HK-2 (cell line): ENCODE measurements around the gene GADD45G.

Source experiments
- DNase-seq: peaks from one replicate; pipeline ENCODE4 v3.0.0-alpha.2; 2018; ENCODE audit not compliant: unreplicated experiment

The GADD45G gene

DNA sequence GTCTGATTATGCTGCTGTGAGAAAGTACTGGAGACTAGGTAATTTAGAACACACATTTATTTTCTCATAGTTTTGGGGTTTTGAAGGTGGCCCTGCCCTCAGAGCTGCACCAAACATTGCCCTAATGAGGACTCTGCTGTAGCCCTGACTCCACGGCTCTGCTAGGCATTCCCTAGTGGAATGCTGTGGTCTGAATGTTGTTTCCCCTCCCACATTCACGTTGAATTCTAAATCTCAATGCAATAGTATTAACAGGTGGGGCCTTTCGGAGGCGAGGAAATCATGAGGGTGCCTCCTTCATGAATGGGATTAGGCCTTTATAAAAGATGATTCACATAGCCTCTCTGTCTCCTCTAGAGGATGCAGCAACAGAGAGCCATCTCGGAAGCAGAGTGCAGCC, 25.7 kb downstream of the GADD45G start:
- no peak for DNase-seq

DNA sequence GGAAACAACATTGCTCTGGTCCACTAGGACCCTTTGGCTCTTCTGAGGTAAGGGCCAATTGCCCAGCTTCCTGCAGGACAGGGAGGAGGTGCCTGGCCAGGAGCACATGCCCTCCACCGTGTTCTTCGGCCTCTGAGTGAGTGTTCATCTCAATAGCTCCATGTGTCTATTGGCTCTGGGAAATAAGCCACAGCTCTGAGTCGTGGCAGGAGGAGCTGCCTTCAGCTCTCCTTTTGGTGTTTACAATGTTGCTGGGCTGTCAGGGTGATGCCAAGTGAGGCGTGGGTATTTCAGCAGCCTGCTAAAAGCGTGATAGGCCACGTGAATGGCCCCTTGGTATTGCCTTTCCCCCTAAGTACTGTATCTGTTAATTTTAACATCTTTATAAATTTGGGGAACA, 26.6 kb downstream of the GADD45G start:
- DNase-seq, result no peak

DNA sequence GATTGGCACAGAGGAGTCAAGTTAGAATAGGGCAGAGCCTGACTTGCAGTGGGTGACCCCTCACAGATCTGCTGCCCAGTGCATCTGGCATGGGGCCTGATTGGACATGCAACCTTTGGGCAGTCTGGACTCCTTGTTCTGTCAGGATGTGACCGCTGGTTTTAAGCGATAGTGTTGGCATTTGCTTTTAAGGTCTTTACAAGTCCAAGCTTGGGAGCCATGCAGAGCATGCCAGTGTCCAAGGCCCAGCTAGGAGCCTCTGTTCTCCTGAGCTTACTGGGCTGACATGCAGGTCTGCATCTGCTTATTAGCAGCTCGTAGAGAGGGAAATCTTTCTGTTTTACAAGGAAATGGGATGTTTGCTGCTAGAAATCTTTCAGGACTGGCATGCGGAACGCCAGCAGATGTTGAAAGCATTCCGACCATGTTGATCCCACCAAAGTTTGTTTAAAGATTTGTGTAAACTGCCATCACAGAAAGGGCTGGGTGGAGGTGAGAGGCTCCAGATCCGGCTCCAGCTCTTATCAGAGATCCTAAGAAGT, 27.5 kb downstream of the GADD45G start:
- no peak for DNase-seq

DNA sequence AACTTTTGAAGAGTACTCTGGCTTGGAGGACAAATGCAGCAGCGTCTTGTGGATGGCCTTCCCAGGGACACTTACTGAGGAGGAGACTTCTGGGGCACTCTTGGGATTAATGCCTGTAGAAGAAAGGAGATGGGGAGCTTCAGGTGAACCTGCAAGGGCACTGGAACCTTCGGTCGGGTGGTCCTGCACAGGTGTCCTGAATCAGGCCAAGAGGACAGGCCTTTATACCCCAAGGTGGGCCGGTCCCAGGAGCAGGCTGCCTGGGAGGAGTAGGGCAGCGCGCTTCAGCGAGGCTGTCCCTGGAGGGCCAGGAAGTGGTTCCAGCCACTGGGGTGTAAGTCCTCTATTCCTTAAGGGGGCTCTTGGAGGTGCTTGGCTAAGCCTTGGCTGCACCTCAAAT, 27.9 kb downstream of the GADD45G start:
- DNase-seq, result no peak

DNA sequence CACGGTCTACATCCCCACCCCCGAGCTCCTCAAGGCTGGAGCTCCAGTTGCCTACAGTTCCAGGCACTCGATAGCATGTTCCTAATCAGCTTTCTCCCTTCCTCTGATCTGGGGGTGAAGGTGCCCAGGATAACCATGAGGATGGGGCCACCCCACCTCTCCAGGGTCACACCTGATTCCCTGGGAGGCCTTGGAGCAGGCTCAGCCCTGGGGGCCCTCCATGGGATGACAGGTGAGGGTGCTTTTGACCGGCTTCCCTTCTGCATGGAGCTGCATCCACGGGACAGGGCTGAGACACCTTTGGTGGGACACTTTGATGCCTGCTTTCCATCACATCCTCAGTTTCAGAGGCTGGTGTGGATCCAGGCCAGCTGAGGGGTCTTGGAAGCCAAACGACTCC, 28.6 kb downstream of the GADD45G start:
- no peak for DNase-seq

DNA sequence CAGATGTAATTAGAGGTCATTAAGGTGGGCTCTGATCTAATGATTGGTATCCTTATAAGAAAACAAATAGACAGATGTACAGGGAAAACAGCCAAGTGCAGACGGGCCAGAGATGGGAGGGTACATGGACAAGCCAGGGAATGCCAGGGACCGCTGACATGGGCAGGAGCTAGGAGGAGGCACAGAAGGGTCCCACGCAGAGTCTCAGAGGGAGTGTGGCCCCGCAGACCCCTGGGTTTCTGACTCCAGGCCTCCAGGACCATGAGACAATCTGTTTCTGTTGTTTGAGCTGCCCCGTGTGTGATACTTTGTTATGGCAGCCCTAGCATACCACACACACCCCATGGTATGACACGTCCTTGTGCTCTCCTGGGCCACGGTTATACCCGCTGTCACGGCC, 29.1 kb downstream of the GADD45G start:
- DNase-seq, result no peak

DNA sequence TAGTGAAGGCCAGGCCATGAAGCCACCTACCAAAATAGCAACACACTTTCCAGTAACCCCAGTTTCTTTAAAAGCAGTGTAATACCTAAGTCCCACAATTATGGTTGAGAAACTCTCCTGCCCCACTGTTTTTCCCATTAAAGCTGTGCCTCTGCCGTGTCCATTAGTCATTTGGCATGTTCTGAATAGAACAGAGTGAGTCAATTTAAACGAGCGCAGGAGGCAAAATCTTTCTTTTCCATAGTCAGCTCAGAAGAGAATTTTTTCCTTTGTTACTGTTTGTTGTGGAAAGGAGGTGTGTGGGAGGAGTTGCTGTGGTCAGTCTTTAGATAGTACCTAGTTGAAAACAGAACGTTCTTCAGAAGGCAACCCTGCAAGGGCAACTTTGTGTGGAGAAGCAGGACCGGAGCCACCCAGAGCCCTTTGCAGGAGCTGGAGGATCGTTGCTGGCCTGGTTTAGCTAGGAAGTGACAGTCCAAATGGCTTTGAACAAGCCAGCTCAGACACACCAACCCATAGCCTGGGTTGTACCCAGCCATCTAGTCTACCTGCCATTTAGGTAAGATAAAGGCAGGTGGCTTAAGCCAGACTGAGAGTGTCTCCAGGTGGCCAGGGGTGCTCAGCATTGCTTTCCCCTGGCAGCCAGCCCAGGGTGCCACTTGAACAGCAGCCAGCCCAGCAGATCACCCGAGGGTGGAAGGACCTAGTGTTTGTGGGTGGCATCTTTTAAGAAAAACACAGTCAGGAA, 30.4 kb downstream of the GADD45G start:
- no peak for DNase-seq

DNA sequence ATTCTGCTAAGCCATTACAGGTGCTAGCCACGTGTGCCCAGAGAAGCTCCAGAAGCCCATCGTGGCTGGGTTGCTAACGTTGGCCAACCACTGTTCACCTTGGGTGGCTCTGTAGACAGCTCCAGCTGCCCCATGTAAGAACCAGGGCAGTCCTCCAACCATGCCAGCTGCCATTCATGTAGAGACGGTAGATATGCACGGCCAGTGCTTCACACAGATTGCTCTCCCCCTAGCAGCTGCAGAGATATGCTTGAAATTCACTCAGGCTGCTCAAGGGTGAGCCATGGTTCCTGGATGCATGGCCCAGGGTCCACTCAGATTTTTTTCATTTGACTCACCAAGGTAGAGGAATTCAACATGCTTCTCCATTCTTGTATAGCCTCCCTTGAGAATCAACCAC, 31.0 kb downstream of the GADD45G start:
- DNase-seq, result no peak

DNA sequence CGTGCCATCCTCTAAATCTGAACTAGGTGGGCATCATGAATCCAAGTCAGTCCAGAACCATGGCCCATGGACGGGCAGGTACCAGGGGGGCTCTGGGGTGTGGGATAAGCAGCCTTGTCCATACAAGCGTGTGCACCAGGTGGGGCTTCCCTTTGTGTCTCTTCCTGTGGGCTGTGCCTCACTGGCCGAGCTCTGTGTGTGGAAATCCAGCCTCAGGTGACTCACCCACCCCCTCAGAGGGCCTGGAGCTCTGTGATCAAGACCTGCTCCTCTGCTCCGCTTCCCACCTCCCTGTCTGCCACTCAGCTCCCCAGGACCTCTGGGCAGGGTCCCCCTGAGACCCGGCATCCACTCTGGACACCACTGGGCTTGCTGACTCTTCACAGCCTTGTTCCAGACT, 33.0 kb downstream of the GADD45G start:
- DNase-seq, result no peak

DNA sequence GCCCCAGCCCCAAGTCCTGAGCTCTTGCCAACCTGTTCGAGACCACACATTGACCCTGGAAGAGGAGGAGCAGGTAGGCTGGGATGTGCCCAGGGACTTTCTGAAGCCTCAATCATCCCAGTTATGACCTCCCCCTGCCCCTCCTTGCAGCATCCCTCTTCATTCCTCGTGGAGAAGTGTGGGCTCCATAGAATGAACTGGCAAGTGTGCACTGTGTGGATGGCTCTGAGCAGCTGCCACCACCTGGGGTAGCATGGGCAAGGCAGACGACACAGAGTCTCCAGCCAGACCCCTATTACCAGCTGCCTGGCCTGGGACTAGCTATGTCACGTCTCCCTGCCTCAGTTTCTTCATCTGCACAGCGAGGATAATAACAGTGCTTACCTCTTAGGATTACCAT, 33.5 kb downstream of the GADD45G start:
- DNase-seq, result no peak

DNA sequence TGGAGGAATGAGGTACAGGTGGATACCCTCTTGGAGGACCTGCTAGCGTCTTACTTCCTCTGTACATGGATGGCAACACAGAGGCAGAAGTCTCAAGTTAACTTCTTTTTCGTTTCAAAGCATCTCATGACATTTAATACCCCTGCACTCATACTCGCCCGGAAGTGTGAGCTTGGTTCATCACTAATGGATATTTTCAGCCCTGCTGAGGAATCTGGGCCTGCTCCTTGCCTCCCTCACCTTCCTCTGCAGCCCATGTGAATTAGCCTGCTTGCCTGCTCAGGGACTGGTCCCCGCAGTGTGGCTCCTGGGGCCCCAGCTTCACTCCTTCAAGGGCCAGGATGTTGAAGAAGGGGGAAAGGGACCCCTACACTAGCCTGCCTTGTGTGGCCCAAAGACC, 34.1 kb downstream of the GADD45G start:
- DNase-seq, result no peak

DNA sequence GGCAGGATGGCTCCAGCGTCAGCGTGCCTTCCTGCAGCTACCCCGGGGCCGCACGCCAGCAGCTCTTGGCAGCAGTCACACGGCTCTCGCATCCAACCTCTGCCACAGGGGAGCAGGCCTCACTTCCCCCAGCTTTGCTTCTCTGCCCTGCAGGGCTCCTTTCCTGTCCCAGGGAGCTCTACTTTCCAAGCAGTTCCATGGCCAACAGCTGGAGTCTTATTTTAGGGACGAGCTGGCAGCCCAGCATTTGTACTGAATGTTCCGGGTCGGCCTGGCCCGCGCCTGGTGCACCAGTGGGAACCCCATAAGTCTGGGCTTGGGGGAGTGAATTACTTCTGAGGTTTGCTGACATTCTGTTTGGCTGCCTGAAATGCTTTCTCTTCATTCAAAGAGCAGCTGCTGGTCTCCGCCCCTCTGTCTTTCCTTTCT, 34.6 kb downstream of the GADD45G start:
- no peak for DNase-seq

DNA sequence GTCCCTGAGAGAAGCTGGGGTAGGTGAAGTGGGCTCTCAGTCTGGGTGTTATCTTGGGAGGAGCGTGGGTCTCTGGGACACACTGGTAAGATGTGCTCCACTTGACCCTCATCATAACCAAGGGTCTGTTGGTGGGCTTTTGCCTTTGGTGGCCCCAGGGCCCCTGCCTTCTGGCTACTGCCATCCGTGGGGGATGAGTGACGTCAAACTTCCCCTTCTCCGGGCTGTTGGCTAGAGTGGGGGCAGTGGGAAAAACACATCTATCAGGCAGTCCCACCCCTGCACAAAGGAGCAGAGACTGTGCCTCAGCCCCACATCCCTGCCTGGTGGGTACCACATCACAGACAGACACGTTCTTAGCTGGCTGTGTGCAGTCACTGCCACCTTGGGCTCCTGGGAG, 35.1 kb downstream of the GADD45G start:
- no peak for DNase-seq

DNA sequence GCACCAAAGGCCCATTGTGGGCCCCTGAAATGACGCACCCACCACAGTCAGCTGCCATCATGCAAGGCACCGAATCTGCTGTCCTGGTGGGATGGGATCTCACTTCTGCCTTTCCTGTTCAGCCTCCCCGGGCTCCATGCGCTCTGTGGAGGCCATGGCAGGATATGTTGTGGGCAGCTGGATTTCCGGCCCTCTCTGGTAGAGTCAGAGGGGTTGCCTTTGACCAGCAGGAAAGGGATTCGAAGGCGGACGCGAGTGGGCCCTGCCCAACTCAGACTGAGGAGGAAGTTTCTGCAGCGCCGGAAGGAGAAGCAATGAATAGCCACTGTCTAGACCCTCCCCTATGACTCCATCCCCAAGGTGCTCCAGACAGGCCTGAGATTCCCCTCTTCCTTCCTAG, 35.5 kb downstream of the GADD45G start:
- no peak for DNase-seq

DNA sequence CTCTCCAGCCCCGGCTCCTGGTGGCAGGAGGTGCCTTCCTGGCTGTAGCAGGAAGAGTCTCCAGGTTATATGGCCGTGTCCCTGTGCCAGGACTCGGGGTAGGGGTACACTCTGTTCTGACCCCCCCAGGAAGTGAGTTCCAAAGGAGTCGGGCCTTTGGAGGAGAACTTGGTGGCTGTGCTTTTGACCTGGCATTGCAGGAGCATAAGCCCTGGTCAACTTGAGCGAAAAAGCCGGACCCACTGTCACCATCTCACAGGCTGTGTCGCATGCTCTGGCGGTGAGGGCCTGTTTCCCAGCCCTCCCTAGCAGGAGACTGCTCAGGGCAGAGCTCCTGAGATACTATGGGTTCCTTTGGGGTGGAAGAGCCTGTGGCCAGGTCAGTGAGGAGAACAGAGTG, 36.0 kb downstream of the GADD45G start:
- no peak for DNase-seq

DNA sequence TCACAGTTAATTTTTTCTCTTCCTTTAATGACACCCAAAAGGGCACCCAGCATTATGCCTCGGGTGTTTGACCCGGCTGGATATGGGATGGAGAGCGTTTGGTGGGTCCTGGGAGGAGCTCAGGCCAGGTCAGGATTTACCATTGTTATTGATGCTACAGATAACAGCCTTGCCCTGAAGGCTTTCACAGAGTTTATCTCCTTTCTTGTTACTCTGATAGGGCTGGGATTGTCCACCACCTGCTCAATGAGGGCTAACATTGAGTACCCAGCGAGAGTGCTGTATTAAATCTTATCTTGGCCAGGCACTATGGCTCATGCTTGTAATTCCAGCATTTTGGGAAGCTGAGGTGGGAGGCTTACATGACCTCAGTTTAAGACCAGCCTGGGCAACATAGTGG, 37.2 kb downstream of the GADD45G start:
- no peak for DNase-seq

DNA sequence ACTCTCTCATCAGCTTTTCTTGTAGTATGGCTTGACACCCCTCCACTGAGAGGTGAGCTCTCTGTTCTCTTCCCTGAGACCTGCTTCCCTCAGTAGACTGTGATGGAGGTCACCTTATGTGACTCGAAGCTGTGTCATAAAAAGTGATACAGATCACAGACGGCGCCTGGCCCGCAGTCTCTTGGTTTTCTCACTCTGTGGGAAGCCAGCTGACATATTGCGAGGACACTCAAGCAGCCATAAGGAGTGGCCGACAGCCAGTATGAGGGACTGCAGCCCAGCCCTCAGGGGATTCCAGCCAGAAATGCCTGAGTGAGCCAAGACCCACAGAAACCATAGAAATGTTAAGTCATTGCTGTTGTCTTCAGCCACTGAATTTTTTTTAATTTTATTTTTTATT, 38.0 kb downstream of the GADD45G start:
- DNase-seq, result no peak

DNA sequence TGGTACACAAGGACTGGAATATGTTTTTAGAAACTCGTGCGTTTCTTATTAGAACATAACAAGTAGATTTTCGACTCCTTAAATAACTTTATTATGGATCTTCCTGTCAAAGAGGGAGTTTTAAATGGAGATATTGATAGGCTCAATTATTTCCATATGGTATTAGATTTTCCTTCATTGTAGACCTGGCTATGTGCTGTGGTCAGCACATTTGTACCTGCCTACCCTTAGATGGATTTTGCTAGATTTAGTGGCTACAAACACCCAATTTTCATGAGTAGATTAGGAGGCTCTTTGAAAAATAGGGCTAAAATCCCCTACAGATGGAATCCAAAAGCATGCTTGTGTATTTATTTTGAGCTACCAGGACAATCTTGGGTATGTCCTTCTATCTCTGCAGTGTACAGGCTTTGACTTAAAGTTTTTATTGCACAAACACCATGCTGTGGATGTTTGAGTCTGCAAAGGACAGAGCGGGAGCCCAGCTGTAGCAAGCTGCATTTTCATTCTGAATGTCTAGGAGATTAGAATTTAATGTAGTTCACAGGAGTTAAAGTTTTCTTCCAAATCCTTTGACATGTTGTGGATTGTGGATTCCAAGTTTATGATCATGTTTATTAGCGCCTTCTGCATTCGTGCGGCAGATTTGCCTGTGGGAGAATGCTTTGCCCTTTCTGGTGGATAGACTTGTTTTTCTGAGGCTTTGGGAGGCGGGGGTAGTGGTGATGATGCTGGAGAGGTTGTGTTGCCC, 41.6 kb downstream of the GADD45G start:
- no peak for DNase-seq

DNA sequence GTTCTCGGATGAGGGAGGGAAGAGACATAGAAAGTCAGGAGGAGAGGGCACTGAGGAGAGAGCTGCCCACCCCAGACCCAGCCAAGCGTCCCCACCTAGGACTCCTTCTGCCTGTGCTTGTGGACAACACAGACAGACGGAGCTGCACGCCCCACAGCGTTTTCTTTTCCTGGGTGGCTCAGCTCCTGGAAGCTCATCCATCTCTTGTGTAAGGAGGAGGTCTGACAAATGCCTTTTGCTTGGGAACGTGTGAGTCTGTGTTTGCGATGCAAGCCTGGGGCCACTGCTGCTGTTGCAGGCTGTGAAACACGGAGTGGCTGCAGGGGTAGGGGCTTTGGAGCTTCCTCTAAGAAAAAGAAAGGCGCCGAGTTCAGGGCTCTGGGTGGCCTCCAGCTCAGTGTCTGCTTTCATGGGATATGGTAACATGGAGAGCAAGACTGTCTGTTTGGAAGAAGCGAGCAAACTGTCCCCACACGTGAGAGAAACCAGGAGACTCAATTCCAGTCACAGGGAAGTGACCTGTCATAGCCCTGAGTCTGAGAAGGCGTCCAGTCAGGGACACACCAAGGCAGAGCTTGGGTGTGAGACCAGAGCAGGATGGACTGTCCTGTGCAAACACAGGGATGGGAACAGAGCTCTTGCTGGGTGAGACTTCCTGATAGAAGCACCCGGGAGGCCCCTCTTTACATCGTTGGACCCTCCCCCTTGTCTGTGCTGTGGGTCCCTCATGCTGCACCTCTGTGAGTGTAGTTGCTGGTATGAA, 42.7 kb downstream of the GADD45G start:
- DNase-seq, result no peak

DNA sequence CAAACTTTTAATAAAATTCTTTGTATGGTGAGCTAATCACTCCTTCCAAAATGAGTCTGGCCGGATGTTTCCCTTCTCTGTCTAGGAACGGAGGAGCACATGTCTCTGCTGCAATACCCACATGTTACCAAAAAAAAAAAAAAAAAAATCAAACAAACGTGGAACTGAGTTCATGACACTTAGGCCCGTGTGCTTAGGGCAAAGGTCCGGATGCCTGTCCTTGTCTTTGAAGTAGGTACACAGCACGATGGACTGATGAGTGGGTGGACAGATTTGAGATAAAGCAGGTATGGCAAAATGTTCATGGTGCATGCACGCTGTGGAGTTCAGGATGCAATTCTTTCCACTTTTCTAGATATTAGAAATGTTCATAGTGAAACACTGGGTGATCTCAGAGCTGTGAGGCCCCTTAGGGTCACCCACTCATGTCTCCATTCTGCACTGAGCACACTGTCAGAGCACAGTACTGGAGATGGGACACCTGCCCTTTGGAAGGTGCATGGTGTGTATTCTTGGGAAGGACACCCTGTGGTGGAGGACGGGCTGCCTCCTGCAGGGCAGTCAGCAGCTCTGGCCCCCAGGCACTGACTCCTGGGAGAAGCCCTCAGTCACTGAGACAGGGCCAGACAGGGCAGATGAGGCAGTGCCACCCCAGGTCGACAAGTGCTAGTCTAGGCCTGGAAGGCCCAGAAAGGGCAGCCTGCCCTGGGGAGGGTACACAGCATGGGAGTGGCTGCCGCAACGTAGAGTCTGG, 43.6 kb downstream of the GADD45G start:
- no peak for DNase-seq

DNA sequence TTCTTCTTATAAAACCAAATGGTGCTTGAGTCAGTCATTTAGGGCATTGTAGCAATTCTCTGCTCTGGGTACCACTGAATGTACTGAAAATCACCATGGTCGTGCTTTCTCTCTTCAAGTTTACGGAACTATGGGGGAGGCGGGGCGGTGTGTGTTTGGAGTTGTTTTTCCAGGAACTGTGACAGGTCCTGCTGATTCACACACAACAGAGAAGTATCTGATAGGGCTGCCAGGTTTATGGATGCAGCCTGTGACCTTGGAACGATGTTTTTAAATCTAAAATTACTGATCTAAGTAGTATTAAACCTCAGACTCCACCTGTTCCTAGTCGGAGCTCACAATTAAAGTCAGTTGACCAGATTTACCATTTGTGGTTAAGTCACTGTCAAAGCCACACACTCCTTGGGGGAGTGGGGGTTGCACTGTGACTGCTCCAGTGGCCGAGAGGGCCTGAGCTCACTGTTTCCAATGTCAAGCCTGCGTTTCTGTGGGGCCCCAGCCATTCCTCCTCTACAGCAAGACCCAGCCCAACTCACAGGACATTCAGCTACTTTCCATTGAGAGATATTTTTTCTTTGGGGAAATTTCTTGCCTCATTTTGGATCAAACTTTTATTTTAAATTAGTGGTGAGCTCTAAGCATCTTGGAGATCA, 44.4 kb downstream of the GADD45G start:
- DNase-seq, result no peak
